WTC11 (cell line): ENCODE results near the gene MEGF10. TPM values are rescaled to one million over a fixed set of nuclear protein-coding genes. Genes with fewer than 3 reads are reported as not detected.

Source experiments
- ATAC-seq: fragments of 200-7000 bp; cut with Tn5 transposase; 2 replicates; pipeline ENCODE4 v1.10.0; 2021; ENCODE audit warnings: mild to moderate bottlenecking, moderate library complexity
- CTCF ChIA-PET: fragments of 300-600 bp; sonication (Branson Sonifier 250); formaldehyde crosslinking; loops from one replicate; lab custom pipeline; 2021; ENCODE audit warnings: antibody characterized with exemption; lab: Charles Lee
- POLR2A ChIA-PET: fragments of 350-600 bp; sonication (Branson Sonifier 250); formaldehyde crosslinking; loops from one replicate; lab custom pipeline; 2021; ENCODE audit warnings: antibody characterized with exemption; lab: Charles Lee
- DNase-seq: peaks from one replicate; pipeline ENCODE4 v3.0.0; 2021; ENCODE audit warnings: low spot score
- H3K27ac Mint-ChIP-seq: 2 replicates; pipeline ENCODE4 v1.8.0; 2021; ENCODE audit warnings: mixed read lengths
- H3K27me3 Mint-ChIP-seq: 2 replicates; pipeline ENCODE4 v1.8.0; 2021; ENCODE audit warnings: low read depth, mild to moderate bottlenecking, moderate library complexity, mixed read lengths
- H3K36me3 Mint-ChIP-seq: 2 replicates; pipeline ENCODE4 v1.8.0; 2021; ENCODE audit warnings: mixed read lengths
- H3K4me1 Mint-ChIP-seq: 2 replicates; pipeline ENCODE4 v1.8.0; 2022; ENCODE audit warnings: mixed read lengths
- H3K4me3 Mint-ChIP-seq: 2 replicates; pipeline ENCODE4 v1.8.0; 2021; ENCODE audit warnings: mild to moderate bottlenecking, moderate library complexity, mixed read lengths
- H3K9me3 Mint-ChIP-seq: 2 replicates; pipeline ENCODE4 v1.8.0; 2021; ENCODE audit warnings: mixed read lengths
- ATF1 ChIP-seq: sonication (generic); formaldehyde crosslinking; IDR thresholded peaks from 2 replicates; pipeline ENCODE4 v1.8.1; 2023; ENCODE audit warnings: mild to moderate bottlenecking, moderate library complexity, missing genetic modification reagents
- CREB1 ChIP-seq: sonication (generic); formaldehyde crosslinking; IDR thresholded peaks from 2 replicates; pipeline ENCODE4 v1.8.0; 2023; ENCODE audit warnings: mild to moderate bottlenecking, missing genetic modification reagents
- FOXK1 ChIP-seq: sonication (generic); formaldehyde crosslinking; IDR thresholded peaks from 2 replicates; pipeline ENCODE4 v1.8.0; 2022; ENCODE audit warnings: mild to moderate bottlenecking, moderate library complexity, missing genetic modification reagents
- FOXP1 ChIP-seq: sonication (generic); formaldehyde crosslinking; IDR thresholded peaks from 2 replicates; pipeline ENCODE4 v1.8.0; 2022; ENCODE audit warnings: missing genetic modification reagents, mild to moderate bottlenecking, moderate library complexity, borderline replicate concordance
- GRHL2 ChIP-seq: fragments of 250-450 bp; sonication (Bioruptor Pico); IDR thresholded peaks from 2 replicates; pipeline ENCODE4 v1.8.0; 2022; ENCODE audit warnings: mild to moderate bottlenecking, moderate library complexity; ENCODE audit not compliant: insufficient replicate concordance, severe bottlenecking
- MYBL2 ChIP-seq: sonication (generic); formaldehyde crosslinking; IDR thresholded peaks from 2 replicates; pipeline ENCODE4 v1.8.1; 2023; ENCODE audit warnings: mild to moderate bottlenecking, moderate library complexity, missing genetic modification reagents
- NR3C1 ChIP-seq: sonication (generic); formaldehyde crosslinking; conservative IDR thresholded peaks from 2 replicates; pipeline ENCODE4 v1.8.1; 2023; ENCODE audit warnings: low read depth, mild to moderate bottlenecking, missing genetic modification reagents
- ZBTB21 ChIP-seq: sonication (generic); formaldehyde crosslinking; IDR thresholded peaks from 2 replicates; pipeline ENCODE4 v1.8.1; 2023; ENCODE audit warnings: mild to moderate bottlenecking, missing genetic modification reagents, borderline replicate concordance
- ZNF121 ChIP-seq: sonication (generic); formaldehyde crosslinking; IDR thresholded peaks from 2 replicates; pipeline ENCODE4 v1.8.0; 2023; ENCODE audit warnings: missing genetic modification reagents
- ZNF219 ChIP-seq: sonication (generic); formaldehyde crosslinking; IDR thresholded peaks from 2 replicates; pipeline ENCODE4 v1.8.0; 2023; ENCODE audit warnings: missing genetic modification reagents, mild to moderate bottlenecking, borderline replicate concordance
- ZNF263 ChIP-seq: sonication (generic); formaldehyde crosslinking; IDR thresholded peaks from 2 replicates; pipeline ENCODE4 v1.8.1; 2022; ENCODE audit warnings: low read depth, mild to moderate bottlenecking, moderate library complexity, missing genetic modification reagents
- ZNF671 ChIP-seq: fragments of 250-450 bp; sonication (Bioruptor Pico); IDR thresholded peaks from 2 replicates; pipeline ENCODE4 v1.8.0; 2021; ENCODE audit warnings: mild to moderate bottlenecking
- total RNA-seq: library from RNA; stranded (reverse); gene quantifications from 3 replicates; pipeline ENCODE4 v1.2.3, GENCODE V29; 2021
- TF ChIP-seq, protein P1 (sequence below): sonication (generic); formaldehyde crosslinking; IDR thresholded peaks from 2 replicates; pipeline ENCODE4 v1.8.0; 2023; ENCODE audit warnings: missing genetic modification reagents, mild to moderate bottlenecking, borderline replicate concordance
- TF ChIP-seq, protein P2 (sequence below): fragments of 200-600 bp; IDR thresholded peaks from 2 replicates; pipeline ENCODE4 v1.8.0; 2022; ENCODE audit warnings: antibody characterized with exemption
- TF ChIP-seq, protein P3 (sequence below): fragments of 250-450 bp; sonication (Bioruptor Pico); IDR thresholded peaks from 2 replicates; pipeline ENCODE4 v1.9.0; 2021; ENCODE audit warnings: moderate library complexity, mild to moderate bottlenecking, inconsistent platforms, borderline replicate concordance
- TF ChIP-seq, protein P4 (sequence below): fragments of 250-450 bp; sonication (Bioruptor Pico); IDR thresholded peaks from 2 replicates; pipeline ENCODE4 v1.9.0; 2021; ENCODE audit warnings: mild to moderate bottlenecking
- TF ChIP-seq, protein P5 (sequence below): sonication (generic); formaldehyde crosslinking; IDR thresholded peaks from 2 replicates; pipeline ENCODE4 v1.8.0; 2022; ENCODE audit warnings: mild to moderate bottlenecking, missing genetic modification reagents
- TF ChIP-seq, protein P6 (sequence below): sonication (generic); formaldehyde crosslinking; IDR thresholded peaks from 2 replicates; pipeline ENCODE4 v1.8.1; 2023; ENCODE audit warnings: mild to moderate bottlenecking, missing genetic modification reagents, borderline replicate concordance

Gene MEGF10
- total RNA-seq, 1 experiment from 2014 or later, result 24.5 TPM

DNA sequence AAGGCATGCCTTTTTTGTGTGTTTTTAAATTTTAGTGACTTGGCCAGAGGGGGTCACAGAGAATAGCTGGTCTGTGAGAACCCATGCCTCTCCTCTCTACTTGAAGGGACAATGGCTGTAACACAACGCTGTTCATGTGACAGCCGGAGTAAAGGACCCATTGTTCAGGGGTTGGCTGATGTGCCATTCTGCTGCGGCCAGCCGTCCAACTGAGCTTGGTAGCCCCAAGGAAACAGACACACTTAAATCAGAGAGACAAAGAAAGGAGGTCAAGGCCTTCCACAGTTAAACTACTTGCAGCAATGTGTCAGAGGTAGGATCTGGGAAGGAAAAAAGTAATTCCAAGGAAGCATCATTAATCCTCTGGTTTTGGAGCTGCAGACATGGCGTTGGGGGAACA is 8.1 kb downstream of the MEGF10 start (continued):
- TF ChIP-seq, protein P1, sequence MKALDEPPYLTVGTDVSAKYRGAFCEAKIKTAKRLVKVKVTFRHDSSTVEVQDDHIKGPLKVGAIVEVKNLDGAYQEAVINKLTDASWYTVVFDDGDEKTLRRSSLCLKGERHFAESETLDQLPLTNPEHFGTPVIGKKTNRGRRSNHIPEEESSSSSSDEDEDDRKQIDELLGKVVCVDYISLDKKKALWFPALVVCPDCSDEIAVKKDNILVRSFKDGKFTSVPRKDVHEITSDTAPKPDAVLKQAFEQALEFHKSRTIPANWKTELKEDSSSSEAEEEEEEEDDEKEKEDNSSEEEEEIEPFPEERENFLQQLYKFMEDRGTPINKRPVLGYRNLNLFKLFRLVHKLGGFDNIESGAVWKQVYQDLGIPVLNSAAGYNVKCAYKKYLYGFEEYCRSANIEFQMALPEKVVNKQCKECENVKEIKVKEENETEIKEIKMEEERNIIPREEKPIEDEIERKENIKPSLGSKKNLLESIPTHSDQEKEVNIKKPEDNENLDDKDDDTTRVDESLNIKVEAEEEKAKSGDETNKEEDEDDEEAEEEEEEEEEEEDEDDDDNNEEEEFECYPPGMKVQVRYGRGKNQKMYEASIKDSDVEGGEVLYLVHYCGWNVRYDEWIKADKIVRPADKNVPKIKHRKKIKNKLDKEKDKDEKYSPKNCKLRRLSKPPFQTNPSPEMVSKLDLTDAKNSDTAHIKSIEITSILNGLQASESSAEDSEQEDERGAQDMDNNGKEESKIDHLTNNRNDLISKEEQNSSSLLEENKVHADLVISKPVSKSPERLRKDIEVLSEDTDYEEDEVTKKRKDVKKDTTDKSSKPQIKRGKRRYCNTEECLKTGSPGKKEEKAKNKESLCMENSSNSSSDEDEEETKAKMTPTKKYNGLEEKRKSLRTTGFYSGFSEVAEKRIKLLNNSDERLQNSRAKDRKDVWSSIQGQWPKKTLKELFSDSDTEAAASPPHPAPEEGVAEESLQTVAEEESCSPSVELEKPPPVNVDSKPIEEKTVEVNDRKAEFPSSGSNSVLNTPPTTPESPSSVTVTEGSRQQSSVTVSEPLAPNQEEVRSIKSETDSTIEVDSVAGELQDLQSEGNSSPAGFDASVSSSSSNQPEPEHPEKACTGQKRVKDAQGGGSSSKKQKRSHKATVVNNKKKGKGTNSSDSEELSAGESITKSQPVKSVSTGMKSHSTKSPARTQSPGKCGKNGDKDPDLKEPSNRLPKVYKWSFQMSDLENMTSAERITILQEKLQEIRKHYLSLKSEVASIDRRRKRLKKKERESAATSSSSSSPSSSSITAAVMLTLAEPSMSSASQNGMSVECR (CRISPR knock-in tag), result no peak
- no peak for TF ChIP-seq GRHL2
- TF ChIP-seq, all 79 proteins: peak for 0

DNA sequence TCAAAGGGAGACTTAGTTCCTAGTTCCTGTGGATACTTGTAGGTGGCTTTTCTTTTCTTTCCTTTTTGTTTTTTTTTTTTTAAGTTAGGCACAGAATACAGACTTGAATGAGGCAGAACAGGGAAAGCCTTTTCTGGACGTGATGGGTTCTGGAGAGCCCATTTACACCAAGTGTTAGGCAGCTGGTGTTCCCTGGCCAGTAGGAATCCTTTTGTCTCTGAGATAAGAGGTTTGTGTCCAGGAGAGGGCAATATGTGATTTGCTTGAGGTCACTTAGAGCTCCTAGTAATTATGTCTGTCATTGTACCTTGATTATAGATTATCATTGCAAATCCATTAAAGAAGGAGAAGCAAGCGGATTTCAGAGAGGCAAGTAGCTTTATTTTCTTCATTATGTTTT is 9.1 kb downstream of the MEGF10 start:
- CTCF ChIA-PET, result interaction anchor here (0.6 to 3.5 kb wide), 9 partner anchors 8 to 704 kb away, joined by 3 to 25 read pairs (median 3); partner anchors contain the start of genes ALDH7A1 and MEGF10
- H3K36me3 Mint-ChIP-seq, result no peaks in the 10 kb centered on the region
- peak; percentile 64 for ATAC-seq
- peaks cover 50% of the 10 kb centered on the region for H3K4me1 Mint-ChIP-seq
- H3K27me3 Mint-ChIP-seq, result no peaks in the 10 kb centered on the region
- H3K4me3 Mint-ChIP-seq, result no peak overlapping the region
- DNase-seq, result no peak
- TF ChIP-seq ZNF671 (CRISPR knock-in tag) (no peak), ZNF263 (CRISPR knock-in tag) (no peak), ZNF121 (CRISPR knock-in tag) (no peak), NR3C1 (CRISPR knock-in tag) (no peak), FOXK1 (CRISPR knock-in tag) (no peak), ZNF219 (no peak), CREB1 (CRISPR knock-in tag) (no peak), MYBL2 (CRISPR knock-in tag) (no peak)
- TF ChIP-seq, protein P2, sequence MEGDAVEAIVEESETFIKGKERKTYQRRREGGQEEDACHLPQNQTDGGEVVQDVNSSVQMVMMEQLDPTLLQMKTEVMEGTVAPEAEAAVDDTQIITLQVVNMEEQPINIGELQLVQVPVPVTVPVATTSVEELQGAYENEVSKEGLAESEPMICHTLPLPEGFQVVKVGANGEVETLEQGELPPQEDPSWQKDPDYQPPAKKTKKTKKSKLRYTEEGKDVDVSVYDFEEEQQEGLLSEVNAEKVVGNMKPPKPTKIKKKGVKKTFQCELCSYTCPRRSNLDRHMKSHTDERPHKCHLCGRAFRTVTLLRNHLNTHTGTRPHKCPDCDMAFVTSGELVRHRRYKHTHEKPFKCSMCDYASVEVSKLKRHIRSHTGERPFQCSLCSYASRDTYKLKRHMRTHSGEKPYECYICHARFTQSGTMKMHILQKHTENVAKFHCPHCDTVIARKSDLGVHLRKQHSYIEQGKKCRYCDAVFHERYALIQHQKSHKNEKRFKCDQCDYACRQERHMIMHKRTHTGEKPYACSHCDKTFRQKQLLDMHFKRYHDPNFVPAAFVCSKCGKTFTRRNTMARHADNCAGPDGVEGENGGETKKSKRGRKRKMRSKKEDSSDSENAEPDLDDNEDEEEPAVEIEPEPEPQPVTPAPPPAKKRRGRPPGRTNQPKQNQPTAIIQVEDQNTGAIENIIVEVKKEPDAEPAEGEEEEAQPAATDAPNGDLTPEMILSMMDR, result no peak
- TF ChIP-seq, protein P3, sequence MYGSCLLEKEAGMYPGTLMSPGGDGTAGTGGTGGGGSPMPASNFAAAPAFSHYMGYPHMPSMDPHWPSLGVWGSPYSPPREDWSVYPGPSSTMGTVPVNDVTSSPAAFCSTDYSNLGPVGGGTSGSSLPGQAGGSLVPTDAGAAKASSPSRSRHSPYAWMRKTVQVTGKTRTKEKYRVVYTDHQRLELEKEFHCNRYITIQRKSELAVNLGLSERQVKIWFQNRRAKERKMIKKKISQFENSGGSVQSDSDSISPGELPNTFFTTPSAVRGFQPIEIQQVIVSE (CRISPR knock-in tag), result no peak
- TF ChIP-seq, all 79 proteins: peak for 0
- Mint-ChIP-seq H3K27ac (peak overlapping the region; percentile 46), H3K9me3 (no peaks in the 10 kb centered on the region)
- POLR2A ChIA-PET, result no interaction called here

DNA sequence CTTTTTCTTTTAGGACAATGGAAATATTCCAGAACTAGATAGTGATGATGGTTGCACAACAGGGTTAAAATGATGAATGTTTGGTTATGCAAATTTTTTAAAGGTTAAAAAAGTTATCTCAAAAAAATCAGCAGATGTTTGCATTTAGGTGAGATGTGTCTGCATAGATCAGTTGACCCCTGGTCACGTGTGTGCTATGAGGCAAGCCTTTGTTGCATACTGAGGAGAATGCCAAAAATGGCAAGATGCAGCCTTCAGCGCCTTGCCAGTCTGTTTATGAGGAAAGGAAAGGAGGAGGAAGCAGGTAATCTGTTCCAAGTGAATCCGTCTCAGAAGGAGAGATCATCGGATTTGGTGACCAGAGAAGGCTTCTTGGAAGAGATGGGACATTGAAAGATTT is 11.9 kb downstream of the MEGF10 start:
- CTCF ChIA-PET, result no interaction called here
- POLR2A ChIA-PET, result no interaction called here
- H3K27me3 Mint-ChIP-seq, result no peaks in the 10 kb centered on the region
- H3K4me3 Mint-ChIP-seq, result no peak overlapping the region
- H3K36me3 Mint-ChIP-seq, result no peaks in the 10 kb centered on the region
- DNase-seq (no peak), ATAC-seq (no peak)
- peak overlapping the region; percentile 4; the same call in 1 of the 2 replicates for H3K27ac Mint-ChIP-seq
- no peaks in the 10 kb centered on the region for H3K9me3 Mint-ChIP-seq
- H3K4me1 Mint-ChIP-seq, result peaks cover 68% of the 10 kb centered on the region
- TF ChIP-seq, protein P4, sequence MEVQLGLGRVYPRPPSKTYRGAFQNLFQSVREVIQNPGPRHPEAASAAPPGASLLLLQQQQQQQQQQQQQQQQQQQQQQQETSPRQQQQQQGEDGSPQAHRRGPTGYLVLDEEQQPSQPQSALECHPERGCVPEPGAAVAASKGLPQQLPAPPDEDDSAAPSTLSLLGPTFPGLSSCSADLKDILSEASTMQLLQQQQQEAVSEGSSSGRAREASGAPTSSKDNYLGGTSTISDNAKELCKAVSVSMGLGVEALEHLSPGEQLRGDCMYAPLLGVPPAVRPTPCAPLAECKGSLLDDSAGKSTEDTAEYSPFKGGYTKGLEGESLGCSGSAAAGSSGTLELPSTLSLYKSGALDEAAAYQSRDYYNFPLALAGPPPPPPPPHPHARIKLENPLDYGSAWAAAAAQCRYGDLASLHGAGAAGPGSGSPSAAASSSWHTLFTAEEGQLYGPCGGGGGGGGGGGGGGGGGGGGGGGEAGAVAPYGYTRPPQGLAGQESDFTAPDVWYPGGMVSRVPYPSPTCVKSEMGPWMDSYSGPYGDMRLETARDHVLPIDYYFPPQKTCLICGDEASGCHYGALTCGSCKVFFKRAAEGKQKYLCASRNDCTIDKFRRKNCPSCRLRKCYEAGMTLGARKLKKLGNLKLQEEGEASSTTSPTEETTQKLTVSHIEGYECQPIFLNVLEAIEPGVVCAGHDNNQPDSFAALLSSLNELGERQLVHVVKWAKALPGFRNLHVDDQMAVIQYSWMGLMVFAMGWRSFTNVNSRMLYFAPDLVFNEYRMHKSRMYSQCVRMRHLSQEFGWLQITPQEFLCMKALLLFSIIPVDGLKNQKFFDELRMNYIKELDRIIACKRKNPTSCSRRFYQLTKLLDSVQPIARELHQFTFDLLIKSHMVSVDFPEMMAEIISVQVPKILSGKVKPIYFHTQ, result no peak
- TF ChIP-seq, protein P5, sequence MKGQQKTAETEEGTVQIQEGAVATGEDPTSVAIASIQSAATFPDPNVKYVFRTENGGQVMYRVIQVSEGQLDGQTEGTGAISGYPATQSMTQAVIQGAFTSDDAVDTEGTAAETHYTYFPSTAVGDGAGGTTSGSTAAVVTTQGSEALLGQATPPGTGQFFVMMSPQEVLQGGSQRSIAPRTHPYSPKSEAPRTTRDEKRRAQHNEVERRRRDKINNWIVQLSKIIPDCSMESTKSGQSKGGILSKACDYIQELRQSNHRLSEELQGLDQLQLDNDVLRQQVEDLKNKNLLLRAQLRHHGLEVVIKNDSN, result no peak
- TF ChIP-seq FOXP1 (no peak), ZBTB21 (CRISPR knock-in tag) (no peak), ATF1 (no peak)
- TF ChIP-seq, protein P6, sequence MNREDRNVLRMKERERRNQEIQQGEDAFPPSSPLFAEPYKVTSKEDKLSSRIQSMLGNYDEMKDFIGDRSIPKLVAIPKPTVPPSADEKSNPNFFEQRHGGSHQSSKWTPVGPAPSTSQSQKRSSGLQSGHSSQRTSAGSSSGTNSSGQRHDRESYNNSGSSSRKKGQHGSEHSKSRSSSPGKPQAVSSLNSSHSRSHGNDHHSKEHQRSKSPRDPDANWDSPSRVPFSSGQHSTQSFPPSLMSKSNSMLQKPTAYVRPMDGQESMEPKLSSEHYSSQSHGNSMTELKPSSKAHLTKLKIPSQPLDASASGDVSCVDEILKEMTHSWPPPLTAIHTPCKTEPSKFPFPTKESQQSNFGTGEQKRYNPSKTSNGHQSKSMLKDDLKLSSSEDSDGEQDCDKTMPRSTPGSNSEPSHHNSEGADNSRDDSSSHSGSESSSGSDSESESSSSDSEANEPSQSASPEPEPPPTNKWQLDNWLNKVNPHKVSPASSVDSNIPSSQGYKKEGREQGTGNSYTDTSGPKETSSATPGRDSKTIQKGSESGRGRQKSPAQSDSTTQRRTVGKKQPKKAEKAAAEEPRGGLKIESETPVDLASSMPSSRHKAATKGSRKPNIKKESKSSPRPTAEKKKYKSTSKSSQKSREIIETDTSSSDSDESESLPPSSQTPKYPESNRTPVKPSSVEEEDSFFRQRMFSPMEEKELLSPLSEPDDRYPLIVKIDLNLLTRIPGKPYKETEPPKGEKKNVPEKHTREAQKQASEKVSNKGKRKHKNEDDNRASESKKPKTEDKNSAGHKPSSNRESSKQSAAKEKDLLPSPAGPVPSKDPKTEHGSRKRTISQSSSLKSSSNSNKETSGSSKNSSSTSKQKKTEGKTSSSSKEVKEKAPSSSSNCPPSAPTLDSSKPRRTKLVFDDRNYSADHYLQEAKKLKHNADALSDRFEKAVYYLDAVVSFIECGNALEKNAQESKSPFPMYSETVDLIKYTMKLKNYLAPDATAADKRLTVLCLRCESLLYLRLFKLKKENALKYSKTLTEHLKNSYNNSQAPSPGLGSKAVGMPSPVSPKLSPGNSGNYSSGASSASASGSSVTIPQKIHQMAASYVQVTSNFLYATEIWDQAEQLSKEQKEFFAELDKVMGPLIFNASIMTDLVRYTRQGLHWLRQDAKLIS (CRISPR knock-in tag), result no peak
